H9 (cell line): Measurements from ENCODE around the gene BMPR2. TPM values are rescaled to one million over a fixed set of nuclear protein-coding genes. Genes with fewer than 3 reads are reported as not detected.

Experiments used
- DNase-seq: peaks from one replicate; pipeline ENCODE4 v3.0.0-alpha.2; 2017
- H2AFZ ChIP-seq: one replicate; pipeline ENCODE4 v1.6.1; 2013; ENCODE audit warnings: mild to moderate bottlenecking, low read length, control low read depth, moderate library complexity
- H2AK5ac ChIP-seq: 2 replicates; pipeline ENCODE4 v1.6.1; 2013; ENCODE audit warnings: low read length, control low read depth, mixed read lengths; ENCODE audit not compliant: insufficient read length
- H2BK120ac ChIP-seq: one replicate; pipeline ENCODE4 v1.6.1; 2013; ENCODE audit warnings: low read depth, mild to moderate bottlenecking, low read length, control low read depth, inconsistent platforms; ENCODE audit not compliant: poor library complexity, severe bottlenecking
- H2BK12ac ChIP-seq: 2 replicates; pipeline ENCODE4 v1.6.1; 2013; ENCODE audit warnings: low read length, control low read depth, mixed read lengths, low read depth; ENCODE audit not compliant: insufficient read length
- H2BK15ac ChIP-seq: 2 replicates; pipeline ENCODE4 v1.6.1; 2013; ENCODE audit warnings: low read depth, low read length, control low read depth
- H2BK20ac ChIP-seq: one replicate; pipeline ENCODE4 v1.6.1; 2013; ENCODE audit warnings: low read depth, mild to moderate bottlenecking, low read length, control low read depth, inconsistent platforms; ENCODE audit not compliant: poor library complexity, severe bottlenecking
- H2BK5ac ChIP-seq: 2 replicates; pipeline ENCODE4 v1.6.1; 2013; ENCODE audit warnings: low read length, control low read depth, mixed read lengths; ENCODE audit not compliant: insufficient read length
- H3K14ac ChIP-seq: 2 replicates; pipeline ENCODE4 v1.6.1; 2013; ENCODE audit warnings: low read length, control low read depth; ENCODE audit not compliant: insufficient read depth
- H3K18ac ChIP-seq: 2 replicates; pipeline ENCODE4 v1.6.1; 2013; ENCODE audit warnings: low read depth, mild to moderate bottlenecking, mixed read lengths, low read length, control low read depth; ENCODE audit not compliant: insufficient read length
- H3K23ac ChIP-seq: 2 replicates; pipeline ENCODE4 v1.6.1; 2013; ENCODE audit warnings: low read length, control low read depth, mixed read lengths, low read depth; ENCODE audit not compliant: insufficient read length
- H3K23me2 ChIP-seq: 2 replicates; pipeline ENCODE4 v1.6.1; 2013; ENCODE audit warnings: low read depth, mild to moderate bottlenecking, mixed read lengths, low read length, control low read depth; ENCODE audit not compliant: insufficient read length, poor library complexity, severe bottlenecking
- H3K27ac ChIP-seq: 2 replicates; pipeline ENCODE4 v1.5.1; 2013; ENCODE audit warnings: low read length, control low read depth, mixed read lengths, low read depth; ENCODE audit not compliant: insufficient read length
- H3K27me3 ChIP-seq: 2 replicates; pipeline ENCODE4 v1.6.1; 2013; ENCODE audit warnings: low read length, control low read depth, inconsistent platforms; ENCODE audit not compliant: insufficient read depth
- H3K4ac ChIP-seq: 2 replicates; pipeline ENCODE4 v1.6.1; 2013; ENCODE audit warnings: low read depth, mild to moderate bottlenecking, control low read depth, inconsistent platforms, low read length, moderate library complexity
- H3K4me1 ChIP-seq: 2 replicates; pipeline ENCODE4 v1.6.1; 2013; ENCODE audit warnings: low read length, control low read depth, inconsistent platforms; ENCODE audit not compliant: insufficient read depth
- H3K4me2 ChIP-seq: 2 replicates; pipeline ENCODE4 v1.6.1; 2013; ENCODE audit warnings: low read length, control low read depth, mixed read lengths; ENCODE audit not compliant: insufficient read length, insufficient read depth
- H3K56ac ChIP-seq: 2 replicates; pipeline ENCODE4 v1.6.1; 2013; ENCODE audit warnings: low read depth, mild to moderate bottlenecking, mixed read lengths, low read length, control low read depth; ENCODE audit not compliant: insufficient read length
- H3K79me1 ChIP-seq: 2 replicates; pipeline ENCODE4 v1.6.1; 2013; ENCODE audit warnings: low read depth, mild to moderate bottlenecking, moderate library complexity, low read length, control low read depth, inconsistent platforms; ENCODE audit not compliant: insufficient read depth, poor library complexity, severe bottlenecking
- H3K79me2 ChIP-seq: 2 replicates; pipeline ENCODE4 v1.6.1; 2013; ENCODE audit warnings: low read length, control low read depth, inconsistent platforms; ENCODE audit not compliant: insufficient read depth
- H3K9ac ChIP-seq: 2 replicates; pipeline ENCODE4 v1.6.1; 2013; ENCODE audit warnings: low read length, control low read depth, mixed read lengths; ENCODE audit not compliant: insufficient read length; ENCODE audit errors: extremely low read depth
- H3K9me3 ChIP-seq: one replicate; pipeline ENCODE4 v1.6.1; 2013; ENCODE audit warnings: low read depth, low read length, inconsistent platforms; ENCODE audit not compliant: control insufficient read depth
- H3T11ph ChIP-seq: one replicate; pipeline ENCODE4 v1.6.1; 2013; ENCODE audit warnings: mild to moderate bottlenecking, low read length, control low read depth, inconsistent platforms
- H4K20me1 ChIP-seq: one replicate; pipeline ENCODE4 v1.6.1; 2013; ENCODE audit not compliant: control insufficient read depth, insufficient read length, insufficient read depth
- H4K5ac ChIP-seq: 2 replicates; pipeline ENCODE4 v1.6.1; 2013; ENCODE audit warnings: low read depth, mild to moderate bottlenecking, mixed read lengths, low read length, control low read depth; ENCODE audit not compliant: insufficient read length
- H4K8ac ChIP-seq: replicated peaks from 2 replicates; pipeline ENCODE4 v1.6.1; 2013; ENCODE audit warnings: low read length, control low read depth, mixed read lengths, low read depth; ENCODE audit not compliant: insufficient read length
- H4K91ac ChIP-seq: 2 replicates; pipeline ENCODE4 v1.6.1; 2013; ENCODE audit warnings: low read depth, mild to moderate bottlenecking, moderate library complexity, mixed read lengths, low read length, control low read depth; ENCODE audit not compliant: insufficient read length
- H3K27ac Mint-ChIP-seq, 3 experiments: 2 replicates in 2 of 3; 3 replicates in 1 of 3; pipeline ENCODE4 v1.8.0; 2020 to 2021; ENCODE audit warnings: mixed read lengths in 3 of 3, mild to moderate bottlenecking in 1 of 3, moderate library complexity in 1 of 3
- H3K27me3 Mint-ChIP-seq: 2 replicates; pipeline ENCODE4 v1.8.0; 2021; ENCODE audit warnings: low read depth, mild to moderate bottlenecking, moderate library complexity, mixed read lengths
- H3K36me3 Mint-ChIP-seq, 3 experiments: 2 replicates in 2 of 3; 3 replicates in 1 of 3; pipeline ENCODE4 v1.8.0; 2020 to 2021; ENCODE audit warnings: low read depth in 3 of 3, mixed read lengths in 3 of 3; ENCODE audit not compliant: insufficient read depth in 1 of 3
- H3K4me1 Mint-ChIP-seq, 2 experiments: 2 replicates each; pipeline ENCODE4 v1.8.0; 2020; ENCODE audit warnings: mixed read lengths in 2 of 2
- H3K4me3 Mint-ChIP-seq, 2 experiments: 2 replicates in 1 of 2; 3 replicates in 1 of 2; pipeline ENCODE4 v1.8.0; 2020 to 2021; ENCODE audit warnings: mild to moderate bottlenecking in 2 of 2, mixed read lengths in 2 of 2, moderate library complexity in 1 of 2
- H3K9me3 Mint-ChIP-seq, 2 experiments: 2 replicates in 1 of 2; 3 replicates in 1 of 2; pipeline ENCODE4 v1.8.0; 2020; ENCODE audit warnings: mild to moderate bottlenecking in 2 of 2, mixed read lengths in 2 of 2, moderate library complexity in 1 of 2
- CTCF ChIP-seq: fragments of 200-600 bp; sonication (generic); conservative IDR thresholded peaks from 3 replicates; pipeline ENCODE4 v1.8.0; 2021; ENCODE audit warnings: antibody characterized with exemption, mild to moderate bottlenecking
- WGBS: extraction: QIAGEN DNeasy Blood & Tissue Kit; methylation state at CpG from one replicate; pipeline ENCODE4 v1.1.7; 2013; ENCODE audit warnings: missing lambda C conversion rate, low lambda C conversion rate, mixed read lengths; ENCODE audit not compliant: insufficient read length; ENCODE audit errors: extremely low coverage; 5-methylcytosine and 5-hydroxymethylcytosine counted together
- total RNA-seq: library from RNA; stranded (reverse); gene quantifications from 2 replicates; pipeline ENCODE4 v1.2.1, GENCODE V29; 2021

BMPR2 gene
- total RNA-seq, 1 experiment from 2014 or later = 17.3 TPM

GRCh38 chr2:202610380-202610779, 234.3 kb downstream of the BMPR2 start:
- H3T11ph ChIP-seq = no peak overlapping the region
- no peak overlapping the region for H2BK12ac ChIP-seq
- no peak overlapping the region for H2AFZ ChIP-seq
- WGBS = no CpG with 5 or more reads among the region's 5 CpGs
- H3K4me2 ChIP-seq = no peak overlapping the region
- no peaks in the 10 kb centered on the region for H3K79me2 ChIP-seq
- H4K91ac ChIP-seq = no peak overlapping the region
- no peaks in the 10 kb centered on the region for H3K9me3 ChIP-seq
- H2BK20ac ChIP-seq = no peak overlapping the region
- H3K23ac ChIP-seq = no peak overlapping the region
- no peaks in the 10 kb centered on the region for H3K23me2 ChIP-seq
- no peak overlapping the region for H3K9ac ChIP-seq
- no peaks in the 10 kb centered on the region for H3K4me1 ChIP-seq
- no peak overlapping the region for H4K8ac ChIP-seq
- no peaks in the 10 kb centered on the region for H3K36me3 Mint-ChIP-seq
- no peaks in the 10 kb centered on the region for H3K9me3 Mint-ChIP-seq
- no peak for DNase-seq
- no peak overlapping the region for H4K5ac ChIP-seq
- no peak overlapping the region for H3K4me3 Mint-ChIP-seq
- no peak overlapping the region for H2BK120ac ChIP-seq
- no peak overlapping the region for H3K18ac ChIP-seq
- H3K79me1 ChIP-seq = no peaks in the 10 kb centered on the region
- no peak overlapping the region for H2BK5ac ChIP-seq
- no peak for TF ChIP-seq CTCF
- no peaks in the 10 kb centered on the region for H3K27me3 Mint-ChIP-seq
- peaks cover 3% of the 10 kb centered on the region in 2 experiments; a peak in 1 of 4 replicates for H3K4me1 Mint-ChIP-seq
- H3K4ac ChIP-seq = no peak overlapping the region
- H4K20me1 ChIP-seq = no peaks in the 10 kb centered on the region
- no peak overlapping the region for H3K27ac Mint-ChIP-seq
- no peak overlapping the region for H2BK15ac ChIP-seq
- no peak overlapping the region for H2AK5ac ChIP-seq
- H3K27me3 ChIP-seq = no peaks in the 10 kb centered on the region
- no peak overlapping the region for H3K27ac ChIP-seq
- no peak overlapping the region for H3K56ac ChIP-seq
- H3K14ac ChIP-seq = no peak overlapping the region
